IMR-90 (cell line): ENCODE measurements around the gene SEPHS1. TPM values are rescaled to one million over a fixed set of nuclear protein-coding genes. Genes with fewer than 3 reads are reported as not detected.

Experiments used
- ATAC-seq: fragments of 200-7000 bp; cut with Tn5 transposase; 2 replicates; pipeline ENCODE4 v1.9.1; 2020; ENCODE audit warnings: low read depth, mild to moderate bottlenecking, moderate library complexity
- BruUV-seq: library from RNA; stranded (reverse); fragments of 400-500 nt; replicated peaks from 2 replicates; lab custom pipeline; 2021; lab: Mats Ljungman, UMichigan
- CTCF ChIA-PET: fragments of 300-600 bp; formaldehyde crosslinking; extraction: SDS; loops from one replicate; lab custom pipeline; 2021; ENCODE audit warnings: antibody characterized with exemption; lab: Yijun Ruan, JAX
- POLR2A ChIA-PET: fragments of 300-600 bp; sonication (Branson Sonifier 250); formaldehyde crosslinking; loops from one replicate; lab custom pipeline; 2022; ENCODE audit warnings: antibody characterized with exemption; ENCODE audit not compliant: unreplicated experiment; lab: Charles Lee
- DNase-seq: peaks from one replicate; pipeline ENCODE4 v3.0.0; 2013
- H2AFZ ChIP-seq: replicated peaks from 2 replicates; pipeline ENCODE3; 2013; ENCODE audit warnings: low read length, mild to moderate bottlenecking; ENCODE audit not compliant: poor library complexity
- H2AK5ac ChIP-seq: 2 replicates; pipeline ENCODE4 v1.6.1; 2013; ENCODE audit warnings: low read depth, low read length, inconsistent platforms
- H2AK9ac ChIP-seq: replicated peaks from 2 replicates; pipeline ENCODE3; 2013; ENCODE audit warnings: mild to moderate bottlenecking, low read depth, low read length, moderate library complexity; ENCODE audit not compliant: poor library complexity
- H2BK120ac ChIP-seq: 2 replicates; pipeline ENCODE4 v1.6.1; 2013; ENCODE audit warnings: low read depth, low read length, inconsistent platforms
- H2BK15ac ChIP-seq: 3 replicates; pipeline ENCODE4 v1.6.1; 2013; ENCODE audit warnings: low read depth, low read length, inconsistent platforms
- H2BK20ac ChIP-seq: 2 replicates; pipeline ENCODE4 v1.6.1; 2013; ENCODE audit warnings: low read depth, mild to moderate bottlenecking, inconsistent platforms, low read length, moderate library complexity
- H2BK5ac ChIP-seq: 2 replicates; pipeline ENCODE4 v1.6.1; 2013; ENCODE audit warnings: mild to moderate bottlenecking, low read depth, low read length, inconsistent platforms; ENCODE audit not compliant: poor library complexity, severe bottlenecking
- H3K14ac ChIP-seq: replicated peaks from 2 replicates; pipeline ENCODE4 v1.6.1; 2013; ENCODE audit warnings: low read depth, low read length, inconsistent platforms
- H3K18ac ChIP-seq: 2 replicates; pipeline ENCODE4 v1.6.1; 2013; ENCODE audit warnings: low read depth, low read length, control low read depth
- H3K23ac ChIP-seq: 2 replicates; pipeline ENCODE4 v1.6.1; 2013; ENCODE audit warnings: low read depth, low read length, inconsistent platforms
- H3K27ac ChIP-seq: 2 replicates; pipeline ENCODE4 v1.5.1; 2013; ENCODE audit warnings: mild to moderate bottlenecking, control low read depth, low read length; ENCODE audit not compliant: insufficient read depth
- H3K27me3 ChIP-seq: 2 replicates; pipeline ENCODE4 v1.6.1; 2013; ENCODE audit warnings: low read length; ENCODE audit not compliant: control insufficient read depth, insufficient read depth
- H3K36me3 ChIP-seq: 2 replicates; pipeline ENCODE4 v1.6.1; 2013; ENCODE audit warnings: low read length, mixed read lengths; ENCODE audit not compliant: control insufficient read depth, insufficient read depth
- H3K4ac ChIP-seq: 2 replicates; pipeline ENCODE4 v1.6.1; 2013; ENCODE audit warnings: low read depth, low read length, inconsistent platforms
- H3K4me1 ChIP-seq: 2 replicates; pipeline ENCODE4 v1.6.1; 2013; ENCODE audit warnings: low read length, mixed read lengths; ENCODE audit not compliant: control insufficient read depth, insufficient read depth
- H3K4me2 ChIP-seq: 2 replicates; pipeline ENCODE4 v1.6.1; 2013; ENCODE audit warnings: low read depth, mild to moderate bottlenecking, control low read depth, low read length, moderate library complexity
- H3K4me3 ChIP-seq: 2 replicates; pipeline ENCODE4 v1.5.1; 2013; ENCODE audit warnings: low read depth, mild to moderate bottlenecking, control low read depth, low read length, moderate library complexity; ENCODE audit not compliant: insufficient read depth
- H3K56ac ChIP-seq: 2 replicates; pipeline ENCODE4 v1.6.1; 2013; ENCODE audit warnings: low read length, inconsistent platforms; ENCODE audit not compliant: insufficient read depth; ENCODE audit errors: extremely low read depth
- H3K79me1 ChIP-seq, 2 experiments: 2 replicates each; pipeline ENCODE4 v1.6.1; 2013; ENCODE audit warnings: low read length in 2 of 2, inconsistent platforms in 1 of 2, low read depth in 1 of 2
- H3K9ac ChIP-seq: 2 replicates; pipeline ENCODE4 v1.6.1; 2013; ENCODE audit warnings: low read depth, low read length, control low read depth
- H3K9me1 ChIP-seq: 2 replicates; pipeline ENCODE4 v1.6.1; 2013; ENCODE audit warnings: low read length, inconsistent platforms; ENCODE audit not compliant: insufficient read depth
- H3K9me3 ChIP-seq: 2 replicates; pipeline ENCODE4 v1.6.1; 2013; ENCODE audit warnings: low read length; ENCODE audit not compliant: control insufficient read depth, insufficient read depth
- H4K20me1 ChIP-seq: 2 replicates; pipeline ENCODE4 v1.6.1; 2013; ENCODE audit warnings: low read length, inconsistent platforms; ENCODE audit not compliant: insufficient read depth
- H4K5ac ChIP-seq: 2 replicates; pipeline ENCODE4 v1.6.1; 2013; ENCODE audit warnings: mild to moderate bottlenecking, low read depth, low read length, control low read depth
- H4K8ac ChIP-seq, 2 experiments: 2 replicates each; pipeline ENCODE4 v1.6.1; 2013; ENCODE audit warnings: low read depth in 2 of 2, low read length in 2 of 2, control low read depth in 1 of 2, inconsistent platforms in 1 of 2
- H4K91ac ChIP-seq: 2 replicates; pipeline ENCODE4 v1.6.1; 2013; ENCODE audit warnings: low read depth, low read length, inconsistent platforms; ENCODE audit not compliant: insufficient read depth
- BHLHE40 ChIP-seq: fragments of 150-350 bp; IDR thresholded peaks from 2 replicates; pipeline ENCODE4 v1.6.1; 2016; ENCODE audit warnings: mild to moderate bottlenecking, low read depth, low read length
- RFX5 ChIP-seq: IDR thresholded peaks from 2 replicates; pipeline ENCODE4 v1.8.0; 2012; ENCODE audit warnings: low read depth, mild to moderate bottlenecking, low read length, moderate library complexity
- SMC3 ChIP-seq: fragments of 150-350 bp; IDR thresholded peaks from 2 replicates; pipeline ENCODE4 v1.6.1; 2016; ENCODE audit warnings: low read depth, mild to moderate bottlenecking, antibody characterized with exemption, low read length, moderate library complexity
- WGBS, 2 experiments: methylation state at CpG; one replicate each; pipeline versions ENCODE4 v1.1.5 to v1.1.7; 2013; ENCODE audit warnings: missing lambda C conversion rate in 2 of 2; ENCODE audit not compliant: insufficient read length in 1 of 2; ENCODE audit errors: extremely low coverage in 2 of 2; 5-methylcytosine and 5-hydroxymethylcytosine counted together
- dilution Hi-C: fragments of 300-500 bp; cut with HindIII; formaldehyde crosslinking; loops from one replicate; pipeline ENCODE4 v1.14.3; 2018; ENCODE audit warnings: low sequenced_read_pairs; ENCODE audit not compliant: unreplicated experiment
- in situ Hi-C: fragments of 300-500 bp; cut with MboI; formaldehyde crosslinking; loops from 3 replicates; pipeline ENCODE4 v1.14.3; 2019; ENCODE audit warnings: low sequenced_read_pairs, inconsistent platforms, mixed read lengths
- intact Hi-C: fragments of 100-400 bp; cut with micrococcal nuclease; formaldehyde crosslinking; loops from 2 replicates; pipeline ENCODE4 v1.10.0; 2022
- polyA plus RNA-seq, 3 experiments: library from polyadenylated mRNA; depleted of rRNA; stranded (reverse); fragments of >200 nt; gene quantifications; 2 replicates each; pipeline ENCODE4 v1.2.3, GENCODE V29; 2012; ENCODE audit warnings: low replicate concordance in 1 of 3
- total RNA-seq: library from RNA; depleted of rRNA; stranded (reverse); fragments of >200 nt; gene quantifications from 2 replicates; pipeline ENCODE4 v1.2.3, GENCODE V29; 2012

SEPHS1 gene
- total and polyA plus RNA-seq, 2 of the 4 experiments (the other 2 are of a cell fraction): 39.4 to 69.4 TPM

DNA sequence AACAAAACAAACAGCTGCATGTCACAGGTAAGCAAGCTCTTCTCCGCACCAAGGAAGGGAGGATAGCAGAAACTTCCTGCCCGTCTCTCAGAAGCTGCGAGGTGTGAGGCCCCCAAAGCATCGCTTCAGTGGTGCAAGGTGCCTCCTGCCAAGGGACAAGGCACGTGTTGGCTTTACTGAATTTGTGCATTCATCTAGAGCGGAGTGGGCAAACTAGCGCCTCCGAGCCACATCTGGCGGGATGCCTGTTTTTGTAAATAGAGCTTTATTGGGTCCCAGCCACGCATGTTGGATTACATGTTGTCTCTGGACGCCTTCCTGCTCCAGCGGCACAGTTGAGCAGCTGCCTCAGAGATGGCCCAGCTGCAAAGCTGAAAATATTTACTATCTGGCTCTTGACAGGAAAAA is 75.9 kb downstream of the SEPHS1 start:
- peaks cover 3% of the 10 kb centered on the region for H3K9me1 ChIP-seq
- peak overlapping the region; percentile 35; the same call in 1 of the 2 replicates for H3K4me3 ChIP-seq
- H2BK120ac ChIP-seq: no peak overlapping the region
- H4K20me1 ChIP-seq: no peaks in the 10 kb centered on the region
- H2AK5ac ChIP-seq: no peak overlapping the region
- POLR2A ChIA-PET: no interaction called here
- no peak overlapping the region for H3K23ac ChIP-seq
- no TSS peak for BruUV-seq
- DNase-seq (peak; percentile 54), ATAC-seq (peak; percentile 72)
- no peak overlapping the region for H3K27ac ChIP-seq
- H4K91ac ChIP-seq: no peak overlapping the region
- dilution Hi-C loops (no loop called here), intact Hi-C loops (no loop called here), in situ Hi-C loops (no loop called here)
- WGBS, 2 experiments: 21% methylated on average over 6 of the region's 12 CpGs; no CpG with 5 or more reads in 1 of the 2 experiments
- H2BK5ac ChIP-seq: no peak overlapping the region
- peak overlapping the region; percentile 91 for H2AFZ ChIP-seq
- TF ChIP-seq BHLHE40: peak; percentile 6; the same call in 1 of the 2 replicates
- TF ChIP-seq SMC3: no peak
- no peak for TF ChIP-seq RFX5
- no peak overlapping the region for H4K8ac ChIP-seq
- H3K4me2 ChIP-seq: peak overlapping the region; percentile 59
- no peak overlapping the region for H3K4ac ChIP-seq
- H3K18ac ChIP-seq: no peak overlapping the region
- CTCF ChIA-PET: interaction anchor here (1.2 to 1.3 kb wide), 2 partner anchors 28 to 30 kb away, joined by 3 to 7 read pairs; no protein-coding TSS in a partner anchor
- no peak overlapping the region for H2AK9ac ChIP-seq
- no peaks in the 10 kb centered on the region for H3K79me1 ChIP-seq
- no peaks in the 10 kb centered on the region for H3K27me3 ChIP-seq
- H3K56ac ChIP-seq: no peak overlapping the region
- no peak overlapping the region for H3K14ac ChIP-seq
- no peak overlapping the region for H2BK15ac ChIP-seq
- no peaks in the 10 kb centered on the region for H3K9me3 ChIP-seq
- H4K5ac ChIP-seq: no peak overlapping the region
- H2BK20ac ChIP-seq: no peak overlapping the region
- H3K9ac ChIP-seq: no peak overlapping the region
- H3K36me3 ChIP-seq: no peaks in the 10 kb centered on the region
- H3K4me1 ChIP-seq: peaks cover 3% of the 10 kb centered on the region; the same call in 1 of the 2 replicates
